Brain microvascular endothelial cell (primary cell): Measurements from ENCODE around the gene RGS7.
"Not testable (repeated sequence)": the region's sequence is repeated elsewhere in the genome, so short reads cannot be mapped to it uniquely, and the experiment has no call there.

Experiments
- DNase-seq: peaks from one replicate; pipeline ENCODE4 v3.0.0-alpha.2; 2020
- H3K27ac ChIP-seq: fragments of 250-450 bp; sonication (Bioruptor Pico); 2 replicates; pipeline ENCODE4 v1.5.1; 2020; ENCODE audit warnings: mild to moderate bottlenecking, moderate library complexity
- H3K27me3 ChIP-seq: fragments of 250-450 bp; sonication (Bioruptor Pico); replicated peaks from 2 replicates; pipeline ENCODE4 v1.5.1; 2020; ENCODE audit warnings: mild to moderate bottlenecking
- H3K36me3 ChIP-seq: fragments of 250-450 bp; sonication (Bioruptor Pico); replicated peaks from 2 replicates; pipeline ENCODE4 v1.5.1; 2020; ENCODE audit warnings: mild to moderate bottlenecking
- H3K4me3 ChIP-seq: 2 replicates; pipeline ENCODE4 v1.5.1; 2011; ENCODE audit warnings: low read depth, mild to moderate bottlenecking, control low read depth, low read length, moderate library complexity
- CTCF ChIP-seq: IDR thresholded peaks from 2 replicates; pipeline ENCODE4 v1.5.1; 2011; ENCODE audit warnings: low read depth, mild to moderate bottlenecking, moderate library complexity, low read length, control low read depth, inconsistent platforms; ENCODE audit errors: missing control alignments
- in situ Hi-C: cut with HindIII; loops from 2 replicates; pipeline ENCODE4 v1.10.0; 2017; ENCODE audit warnings: low sequenced_read_pairs, low pct_ligation_motif_present

Gene RGS7

GRCh38 chr1:241161188-241161689 lies 195.8 kb downstream of the RGS7 start:
- no peaks in the 10 kb centered on the region for H3K36me3 ChIP-seq
- no peak overlapping the region for H3K4me3 ChIP-seq
- in situ Hi-C loops = no loop called here
- no peaks in the 10 kb centered on the region for H3K27me3 ChIP-seq
- TF ChIP-seq CTCF = no peak
- no peak for DNase-seq
- no peak overlapping the region for H3K27ac ChIP-seq

- no peaks in the 10 kb centered on the region for H3K27me3 ChIP-seq
- no peak for DNase-seq
- TF ChIP-seq CTCF = peak; percentile 7
- H3K36me3 ChIP-seq = no peaks in the 10 kb centered on the region
- H3K4me3 ChIP-seq = no peak overlapping the region
- H3K27ac ChIP-seq = no peak overlapping the region
- in situ Hi-C loops = no loop called here
Observed at GRCh38 chr1:241157435-241157834, 199.6 kb downstream of the RGS7 start.

- TF ChIP-seq CTCF = no peak
- no peak overlapping the region for H3K4me3 ChIP-seq
- H3K27me3 ChIP-seq = no peaks in the 10 kb centered on the region
- no peak overlapping the region for H3K27ac ChIP-seq
- in situ Hi-C loops = no loop called here
- H3K36me3 ChIP-seq = no peaks in the 10 kb centered on the region
- DNase-seq = peak; percentile 12
Observed at GRCh38 chr1:241156231-241156965, 200.6 kb downstream of the RGS7 start.

- no peak overlapping the region for H3K4me3 ChIP-seq
- H3K36me3 ChIP-seq = no peaks in the 10 kb centered on the region
- no peak for TF ChIP-seq CTCF
- no peak for DNase-seq
- H3K27me3 ChIP-seq = no peaks in the 10 kb centered on the region
- in situ Hi-C loops = no loop called here
- no peak overlapping the region for H3K27ac ChIP-seq
Observed at GRCh38 chr1:241145881-241146280, 211.1 kb downstream of the RGS7 start.

- H3K36me3 ChIP-seq = no peaks in the 10 kb centered on the region
- DNase-seq = no peak
- no peak overlapping the region for H3K4me3 ChIP-seq
- no peaks in the 10 kb centered on the region for H3K27me3 ChIP-seq
- in situ Hi-C loops = no loop called here
- TF ChIP-seq CTCF = no peak
- no peak overlapping the region for H3K27ac ChIP-seq
Observed at GRCh38 chr1:241143765-241144442, 213.1 kb downstream of the RGS7 start.

GRCh38 chr1:241142493-241142892 lies 214.5 kb downstream of the RGS7 start:
- no peak for DNase-seq
- no peak for TF ChIP-seq CTCF
- no peaks in the 10 kb centered on the region for H3K27me3 ChIP-seq
- no peak overlapping the region for H3K4me3 ChIP-seq
- H3K27ac ChIP-seq = no peak overlapping the region
- in situ Hi-C loops = no loop called here
- no peaks in the 10 kb centered on the region for H3K36me3 ChIP-seq

GRCh38 chr1:241141646-241142045 lies 215.4 kb downstream of the RGS7 start:
- H3K36me3 ChIP-seq, DNase-seq, H3K27me3 ChIP-seq, H3K27ac ChIP-seq, H3K4me3 ChIP-seq, in situ Hi-C loops: not testable (repeated sequence)
